HepG2 (cell line): ENCODE results near the gene EID1. TPM values are rescaled to one million over a fixed set of nuclear protein-coding genes. Genes with fewer than 3 reads are reported as not detected.

ENCODE experiments used
- ATAC-seq: fragments of 200-7000 bp; cut with Tn5 transposase; 3 replicates; pipeline ENCODE4 v1.9.1; 2020; ENCODE audit warnings: mild to moderate bottlenecking, moderate library complexity
- BruUV-seq: library from RNA; stranded (reverse); fragments of 400-500 nt; replicated peaks from 2 replicates; lab custom pipeline; 2021; lab: Mats Ljungman, UMichigan
- CTCF ChIA-PET: fragments of 300-600 bp; formaldehyde crosslinking; extraction: SDS; loops from one replicate; lab custom pipeline; 2021; ENCODE audit warnings: low total read pairs, inconsistent platforms, low intra/inter-chr PET ratio; lab: Yijun Ruan, JAX
- POLR2A ChIA-PET: fragments of 350-600 bp; sonication (Branson Sonifier 250); formaldehyde crosslinking; loops from one replicate; lab custom pipeline; 2020; ENCODE audit warnings: antibody characterized with exemption, inconsistent platforms; lab: Yijun Ruan, JAX
- DNase-seq: peaks from one replicate; pipeline ENCODE4 v3.0.0-alpha.2; 2015; ENCODE audit warnings: low spot score
- FAIRE-seq: peaks from 3 replicates; lab custom pipeline; 2011; peaks lifted over from hg19 to GRCh38; lab: Jason Lieb, UNC
- H2AFZ ChIP-seq: one replicate; pipeline ENCODE4 v1.6.1; 2011; ENCODE audit warnings: low read length, inconsistent platforms
- H3K27ac ChIP-seq: fragments of 300-600 bp; 3 replicates; pipeline ENCODE4 v1.8.0; 2011; ENCODE audit warnings: mixed run types, mild to moderate bottlenecking, mixed read lengths, low read length, inconsistent platforms; ENCODE audit not compliant: insufficient read depth; ENCODE audit errors: extremely low read length
- H3K27me3 ChIP-seq, 2 experiments: fragments of 200-600 bp in 1 of 2; 2 replicates in 1 of 2; 3 replicates in 1 of 2; pipeline versions ENCODE4 v1.6.0 to v1.8.0; 2011; ENCODE audit warnings: low read length in 2 of 2, mild to moderate bottlenecking in 2 of 2, moderate library complexity in 2 of 2, inconsistent platforms in 1 of 2; ENCODE audit not compliant: insufficient read depth in 2 of 2, control insufficient read depth in 1 of 2
- H3K36me3 ChIP-seq, 2 experiments: fragments of 200-600 bp in 1 of 2; replicated peaks in 1 of 2; 2 replicates in 1 of 2; 3 replicates in 1 of 2; pipeline versions ENCODE4 v1.5.1 to v1.8.0; 2011; ENCODE audit warnings: low read length in 2 of 2, inconsistent platforms in 1 of 2; ENCODE audit not compliant: insufficient read depth in 2 of 2, control insufficient read depth in 1 of 2
- H3K4me1 ChIP-seq: 2 replicates; pipeline ENCODE4 v1.5.1; 2012; ENCODE audit warnings: low read length, inconsistent platforms; ENCODE audit not compliant: insufficient read depth
- H3K4me2 ChIP-seq: 2 replicates; pipeline ENCODE4 v1.6.0; 2011; ENCODE audit warnings: low read depth, low read length, inconsistent platforms
- H3K4me3 ChIP-seq, 3 experiments: fragments of 200-600 bp in 1 of 3; sonication (generic), shearing (Covaris generic) in 1 of 3; replicated peaks in 1 of 3; 2 replicates each; pipeline ENCODE4 v1.5.1; 2011 to 2016; ENCODE audit warnings: low read length in 3 of 3, inconsistent platforms in 2 of 3, low read depth in 2 of 3, mild to moderate bottlenecking in 2 of 3, control low read depth in 1 of 3, mixed read lengths in 1 of 3; ENCODE audit not compliant: insufficient read depth in 1 of 3
- H3K79me2 ChIP-seq: one replicate; pipeline ENCODE4 v1.6.1; 2011; ENCODE audit warnings: low read length, inconsistent platforms; ENCODE audit not compliant: insufficient read depth
- H3K9ac ChIP-seq: 2 replicates; pipeline ENCODE4 v1.6.0; 2011; ENCODE audit warnings: mild to moderate bottlenecking, low read depth, low read length, inconsistent platforms; ENCODE audit not compliant: insufficient read depth
- H3K9me3 ChIP-seq: 2 replicates; pipeline ENCODE4 v1.5.1; 2012; ENCODE audit warnings: mild to moderate bottlenecking, low read length
- H4K20me1 ChIP-seq: 2 replicates; pipeline ENCODE4 v1.6.0; 2011; ENCODE audit warnings: inconsistent platforms, mild to moderate bottlenecking, low read length, moderate library complexity; ENCODE audit not compliant: insufficient read depth
- CBX5 ChIP-seq: sonication (generic); formaldehyde crosslinking; IDR thresholded peaks from 2 replicates; pipeline ENCODE4 v1.4.0; 2020; ENCODE audit warnings: missing genetic modification reagents, borderline replicate concordance
- FOXK2 ChIP-seq: fragments of 450-650 bp; IDR thresholded peaks from 2 replicates; pipeline ENCODE4 v1.6.1; 2016
- HNRNPLL ChIP-seq: fragments of 200-400 bp; formaldehyde crosslinking; IDR thresholded peaks from 2 replicates; pipeline ENCODE4 v1.6.1; 2017; ENCODE audit warnings: mild to moderate bottlenecking, low read depth, low read length; ENCODE audit not compliant: poor library complexity, severe bottlenecking
- KDM6A ChIP-seq: IDR thresholded peaks from 2 replicates; pipeline ENCODE4 v1.6.1; 2016; ENCODE audit warnings: low read depth
- MED8 ChIP-seq: sonication (generic); formaldehyde crosslinking; IDR thresholded peaks from 2 replicates; pipeline ENCODE4 v1.8.1; 2023; ENCODE audit warnings: mild to moderate bottlenecking, missing genetic modification reagents; ENCODE audit not compliant: insufficient replicate concordance
- PHF5A ChIP-seq: IDR thresholded peaks from one replicate; pipeline ENCODE4 v1.6.1; 2018; ENCODE audit warnings: low read depth, missing genetic modification reagents; ENCODE audit not compliant: unreplicated experiment
- REL ChIP-seq: sonication (generic); formaldehyde crosslinking; conservative IDR thresholded peaks from 2 replicates; pipeline ENCODE4 v1.8.0; 2022; ENCODE audit warnings: mild to moderate bottlenecking, missing genetic modification reagents, moderate library complexity
- RFX5 ChIP-seq: IDR thresholded peaks from 2 replicates; pipeline ENCODE4 v1.6.1; 2011; ENCODE audit warnings: low read depth, low read length, improper control_type of control experiment
- TAF15 ChIP-seq: fragments of 200-400 bp; formaldehyde crosslinking; IDR thresholded peaks from one replicate; pipeline ENCODE4 v1.6.1; 2018; ENCODE audit warnings: mild to moderate bottlenecking, low read depth, low read length; ENCODE audit not compliant: poor library complexity, severe bottlenecking
- ZBTB25 ChIP-seq: IDR thresholded peaks from 2 replicates; pipeline ENCODE4 v1.6.1; 2018; ENCODE audit warnings: missing genetic modification reagents
- ZBTB33 ChIP-seq: sonication (generic); formaldehyde crosslinking; IDR thresholded peaks from 2 replicates; pipeline ENCODE4 v1.4.0; 2020; ENCODE audit warnings: missing genetic modification reagents
- ZNF225 ChIP-seq: sonication (generic); formaldehyde crosslinking; IDR thresholded peaks from 2 replicates; pipeline ENCODE4 v1.4.0; 2020; ENCODE audit warnings: mild to moderate bottlenecking, missing genetic modification reagents
- ZNF350 ChIP-seq: sonication (generic); formaldehyde crosslinking; IDR thresholded peaks from 2 replicates; pipeline ENCODE4 v1.4.0; 2020; ENCODE audit warnings: mild to moderate bottlenecking, low read depth, missing genetic modification reagents, borderline replicate concordance
- ZNF382 ChIP-seq: sonication (generic); formaldehyde crosslinking; IDR thresholded peaks from 2 replicates; pipeline ENCODE4 v1.5.0; 2020; ENCODE audit warnings: missing genetic modification reagents, mild to moderate bottlenecking, borderline replicate concordance
- ZNF460 ChIP-seq: sonication (generic); formaldehyde crosslinking; IDR thresholded peaks from 2 replicates; pipeline ENCODE4 v1.5.1; 2020; ENCODE audit warnings: missing genetic modification reagents, mild to moderate bottlenecking, borderline replicate concordance
- ZNF468 ChIP-seq: sonication (generic); formaldehyde crosslinking; IDR thresholded peaks from 2 replicates; pipeline ENCODE4 v1.8.0; 2022; ENCODE audit warnings: mild to moderate bottlenecking, moderate library complexity, missing genetic modification reagents
- ZNF678 ChIP-seq: sonication (generic); formaldehyde crosslinking; IDR thresholded peaks from 2 replicates; pipeline ENCODE4 v1.4.0; 2020; ENCODE audit warnings: mild to moderate bottlenecking, missing genetic modification reagents
- ZNF746 ChIP-seq: sonication (generic); formaldehyde crosslinking; IDR thresholded peaks from 2 replicates; pipeline ENCODE4 v1.8.0; 2022; ENCODE audit warnings: mild to moderate bottlenecking, missing genetic modification reagents
- WGBS: methylation state at CpG from one replicate; pipeline ENCODE4 v1.1.6; 2017; ENCODE audit warnings: low lambda C conversion rate; 5-methylcytosine and 5-hydroxymethylcytosine counted together
- in situ Hi-C: cut with HindIII; loops from 2 replicates; pipeline ENCODE4 v1.10.0; 2017; ENCODE audit warnings: low pct_unique_long_range_greater_than_20kb; ENCODE audit not compliant: extremely low pct_ligation_motif_present
- intact Hi-C: fragments of 100-400 bp; cut with micrococcal nuclease; formaldehyde crosslinking; loops from one replicate; pipeline ENCODE4 v1.10.0; 2022; ENCODE audit not compliant: unreplicated experiment
- polyA plus RNA-seq, 8 experiments: library from polyadenylated mRNA; depleted of rRNA in 3 of 8; stranded (reverse) in 7 of 8; unstranded in 1 of 8; fragments of >200 nt; fragmentation: Illumina TruSeq in 4 of 8; extraction: Trizol in 4 of 8; gene quantifications; 2 replicates each; pipeline versions ENCODE4 v1.2.1 to v1.2.3, GENCODE V29; 2011 to 2016; ENCODE audit warnings: low read depth in 4 of 8, missing spikeins in 1 of 8, mixed read lengths in 1 of 8; ENCODE audit not compliant: insufficient read depth in 1 of 8
- total RNA-seq, 5 experiments: library from RNA; depleted of rRNA; stranded (reverse); fragments of >200 nt; fragmentation: Illumina TruSeq; extraction: Trizol; gene quantifications; 2 replicates each; pipeline ENCODE4 v1.2.3, GENCODE V29; 2016; ENCODE audit warnings: low read depth in 1 of 5

EID1 gene
- total and polyA plus RNA-seq, 2 of the 13 experiments (the other 11 are each of a cell fraction or from before 2014, with no cell fraction given) = 2.2 to 5.4 TPM

- WGBS = 11% methylated on average over 3 of the region's 5 CpGs
- POLR2A ChIA-PET = no interaction called here
- no peak overlapping the region for H3K4me3 ChIP-seq
- no peaks in the 10 kb centered on the region for H3K27me3 ChIP-seq
- no peaks in the 10 kb centered on the region for H3K36me3 ChIP-seq
- no peak overlapping the region for H3K9ac ChIP-seq
- no peak for TF ChIP-seq TAF15
- no peak for TF ChIP-seq KDM6A (CRISPR knock-in tag)
- TF ChIP-seq ZNF746 (CRISPR knock-in tag) = no peak
- FAIRE-seq (no peak), DNase-seq (no peak), ATAC-seq (no peak)
- H3K4me1 ChIP-seq = no peaks in the 10 kb centered on the region
- no TSS peak for BruUV-seq
- H3K9me3 ChIP-seq = no peaks in the 10 kb centered on the region; the same call in 1 of the 2 replicates
- CTCF ChIA-PET = no interaction called here
- in situ Hi-C loops (loop anchor here (25.0 kb wide), 1 partner anchor 472 kb away; no protein-coding TSS in a partner anchor), intact Hi-C loops (no loop called here)
- no peak overlapping the region for H2AFZ ChIP-seq
- no peaks in the 10 kb centered on the region for H4K20me1 ChIP-seq
- no peak overlapping the region for H3K27ac ChIP-seq
- no peaks in the 10 kb centered on the region for H3K79me2 ChIP-seq
- H3K4me2 ChIP-seq = no peak overlapping the region
Measured at GRCh38 chr15:48834756-48835155, 43.2 kb upstream of the EID1 start.

GRCh38 chr15:48842501-48842900 lies 35.4 kb upstream of the EID1 start:
- H3K4me2 ChIP-seq = no peak overlapping the region
- no peak overlapping the region for H2AFZ ChIP-seq
- no TSS peak for BruUV-seq
- H3K27me3 ChIP-seq = no peaks in the 10 kb centered on the region
- ChIA-PET POLR2A (no interaction called here), CTCF (no interaction called here)
- intact Hi-C loops = no loop called here
- no peak for ATAC-seq
- no peak overlapping the region for H3K4me3 ChIP-seq
- no peaks in the 10 kb centered on the region for H3K36me3 ChIP-seq
- in situ Hi-C loops = loop anchor here (25.0 kb wide), 1 partner anchor 480 kb away; no protein-coding TSS in a partner anchor
- no peak for FAIRE-seq
- H3K9me3 ChIP-seq = no peaks in the 10 kb centered on the region
- H4K20me1 ChIP-seq = no peaks in the 10 kb centered on the region
- H3K4me1 ChIP-seq = no peaks in the 10 kb centered on the region
- no peak for DNase-seq
- no peak overlapping the region for H3K9ac ChIP-seq
- 26% methylated on average over 6 of the region's 6 CpGs for WGBS
- no peak overlapping the region for H3K27ac ChIP-seq
- TF ChIP-seq ZNF468 = no peak
- no peak for TF ChIP-seq FOXK2
- TF ChIP-seq ZNF350 (CRISPR knock-in tag) = no peak
- no peak for TF ChIP-seq CBX5 (CRISPR knock-in tag)
- no peak for TF ChIP-seq HNRNPLL
- no peak for TF ChIP-seq ZBTB33
- no peak for TF ChIP-seq ZBTB25
- no peak for TF ChIP-seq ZNF225 (CRISPR knock-in tag)
- no peak for TF ChIP-seq ZNF382
- no peak for TF ChIP-seq REL
- TF ChIP-seq ZNF678 (CRISPR knock-in tag) = no peak
- TF ChIP-seq MED8 (CRISPR knock-in tag) = no peak
- no peak for TF ChIP-seq PHF5A (CRISPR knock-in tag)
- TF ChIP-seq RFX5 = no peak
- TF ChIP-seq ZNF460 (CRISPR knock-in tag) = no peak
- no peaks in the 10 kb centered on the region for H3K79me2 ChIP-seq
